GM06990 (cell line): ENCODE data around the gene TTLL10.

Experiments
- DNase-seq: peaks from one replicate; pipeline ENCODE4 v3.0.0-alpha.2; 2011; ENCODE audit not compliant: insufficient read length; ENCODE audit errors: extremely low read depth
- H3K27me3 ChIP-seq: replicated peaks from 2 replicates; pipeline ENCODE4 v1.6.0; 2011; ENCODE audit warnings: low read length; ENCODE audit not compliant: control insufficient read depth, insufficient read depth
- H3K36me3 ChIP-seq: 2 replicates; pipeline ENCODE4 v1.5.1; 2011; ENCODE audit warnings: low read length; ENCODE audit not compliant: control insufficient read depth, insufficient read depth
- H3K4me3 ChIP-seq: replicated peaks from 2 replicates; pipeline ENCODE4 v1.5.1; 2011; ENCODE audit warnings: low read depth, mild to moderate bottlenecking, control low read depth, low read length
- TF ChIP-seq, protein P1 (sequence below): IDR thresholded peaks from 2 replicates; pipeline ENCODE4 v1.5.1; 2011; ENCODE audit warnings: low read length, control low read depth, mild to moderate bottlenecking, inconsistent platforms; ENCODE audit not compliant: insufficient read depth, poor library complexity, severe bottlenecking

TTLL10 gene, protein sequence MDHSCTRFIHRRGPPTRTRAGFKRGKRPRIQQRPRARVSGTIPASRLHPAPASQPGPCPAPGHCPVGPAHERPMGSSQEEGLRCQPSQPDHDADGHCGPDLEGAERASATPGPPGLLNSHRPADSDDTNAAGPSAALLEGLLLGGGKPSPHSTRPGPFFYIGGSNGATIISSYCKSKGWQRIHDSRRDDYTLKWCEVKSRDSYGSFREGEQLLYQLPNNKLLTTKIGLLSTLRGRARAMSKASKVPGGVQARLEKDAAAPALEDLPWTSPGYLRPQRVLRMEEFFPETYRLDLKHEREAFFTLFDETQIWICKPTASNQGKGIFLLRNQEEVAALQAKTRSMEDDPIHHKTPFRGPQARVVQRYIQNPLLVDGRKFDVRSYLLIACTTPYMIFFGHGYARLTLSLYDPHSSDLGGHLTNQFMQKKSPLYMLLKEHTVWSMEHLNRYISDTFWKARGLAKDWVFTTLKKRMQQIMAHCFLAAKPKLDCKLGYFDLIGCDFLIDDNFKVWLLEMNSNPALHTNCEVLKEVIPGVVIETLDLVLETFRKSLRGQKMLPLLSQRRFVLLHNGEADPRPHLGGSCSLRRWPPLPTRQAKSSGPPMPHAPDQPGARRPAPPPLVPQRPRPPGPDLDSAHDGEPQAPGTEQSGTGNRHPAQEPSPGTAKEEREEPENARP

DNA sequence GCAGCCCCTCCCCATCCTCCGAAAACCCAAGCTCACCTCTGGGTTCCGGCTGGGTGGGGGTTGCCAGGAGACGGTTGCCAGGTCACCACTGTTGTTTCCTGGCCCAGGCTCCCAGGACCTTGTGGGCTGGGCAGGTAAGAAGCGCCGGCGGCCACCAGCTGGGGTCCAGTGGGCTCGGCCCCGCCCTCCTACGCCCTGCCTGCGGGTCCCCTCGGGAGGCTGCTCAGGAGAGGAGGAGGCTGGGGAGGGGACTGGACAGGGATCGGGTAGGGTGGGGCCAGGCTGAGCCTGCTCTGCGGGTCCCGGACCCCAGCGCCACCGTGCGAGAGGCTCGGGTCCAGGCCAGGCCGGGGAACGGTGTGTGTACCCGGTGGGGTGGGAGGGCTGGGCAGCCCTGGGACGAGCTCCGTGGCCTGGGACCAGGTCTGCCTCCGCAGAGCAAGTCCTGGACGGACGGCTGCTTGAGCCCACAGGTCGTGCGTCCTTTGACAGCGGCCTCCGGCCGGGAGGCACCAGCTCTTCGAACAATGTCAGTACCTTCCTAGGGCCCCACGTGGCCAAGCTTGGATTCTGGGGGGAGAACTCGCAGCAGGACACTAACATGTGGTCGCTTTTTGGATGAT, at the start of gene TTLL10:
Gene TTLL10, plus strand, starts transcription at position 88 of the 623 bp plus-strand sequence. CDS start 5,336 bp downstream, outside the sequence.
- H3K36me3 ChIP-seq: no peaks in the 10 kb centered on the region
- TF ChIP-seq, protein P1, sequence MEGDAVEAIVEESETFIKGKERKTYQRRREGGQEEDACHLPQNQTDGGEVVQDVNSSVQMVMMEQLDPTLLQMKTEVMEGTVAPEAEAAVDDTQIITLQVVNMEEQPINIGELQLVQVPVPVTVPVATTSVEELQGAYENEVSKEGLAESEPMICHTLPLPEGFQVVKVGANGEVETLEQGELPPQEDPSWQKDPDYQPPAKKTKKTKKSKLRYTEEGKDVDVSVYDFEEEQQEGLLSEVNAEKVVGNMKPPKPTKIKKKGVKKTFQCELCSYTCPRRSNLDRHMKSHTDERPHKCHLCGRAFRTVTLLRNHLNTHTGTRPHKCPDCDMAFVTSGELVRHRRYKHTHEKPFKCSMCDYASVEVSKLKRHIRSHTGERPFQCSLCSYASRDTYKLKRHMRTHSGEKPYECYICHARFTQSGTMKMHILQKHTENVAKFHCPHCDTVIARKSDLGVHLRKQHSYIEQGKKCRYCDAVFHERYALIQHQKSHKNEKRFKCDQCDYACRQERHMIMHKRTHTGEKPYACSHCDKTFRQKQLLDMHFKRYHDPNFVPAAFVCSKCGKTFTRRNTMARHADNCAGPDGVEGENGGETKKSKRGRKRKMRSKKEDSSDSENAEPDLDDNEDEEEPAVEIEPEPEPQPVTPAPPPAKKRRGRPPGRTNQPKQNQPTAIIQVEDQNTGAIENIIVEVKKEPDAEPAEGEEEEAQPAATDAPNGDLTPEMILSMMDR: no peak
- H3K27me3 ChIP-seq: no peaks in the 10 kb centered on the region; the same call in 1 of the 2 replicates
- no peak within 1 kb of the TSS for H3K4me3 ChIP-seq
- peak; percentile 45 for DNase-seq

DNA sequence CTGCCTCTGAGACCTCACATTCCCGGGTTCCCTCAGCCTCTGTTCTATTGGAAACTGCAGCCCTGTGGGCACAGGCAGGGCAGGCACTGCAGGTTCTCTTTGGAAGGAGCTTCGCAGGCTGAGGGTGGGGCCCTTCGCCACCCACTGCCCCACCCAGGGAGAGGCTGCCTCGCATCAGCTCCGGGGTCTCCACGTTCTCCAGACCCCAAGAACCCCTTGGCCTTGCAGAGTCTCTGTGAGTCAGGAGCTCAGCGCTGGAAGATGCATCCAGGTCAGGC, 49.2 kb upstream of the TTLL10 start:
- no peak for DNase-seq
- H3K27me3 ChIP-seq: no peaks in the 10 kb centered on the region; the same call in 1 of the 2 replicates
- TF ChIP-seq, protein P1: no peak
- no peak overlapping the region for H3K4me3 ChIP-seq
- H3K36me3 ChIP-seq: no peaks in the 10 kb centered on the region

DNA sequence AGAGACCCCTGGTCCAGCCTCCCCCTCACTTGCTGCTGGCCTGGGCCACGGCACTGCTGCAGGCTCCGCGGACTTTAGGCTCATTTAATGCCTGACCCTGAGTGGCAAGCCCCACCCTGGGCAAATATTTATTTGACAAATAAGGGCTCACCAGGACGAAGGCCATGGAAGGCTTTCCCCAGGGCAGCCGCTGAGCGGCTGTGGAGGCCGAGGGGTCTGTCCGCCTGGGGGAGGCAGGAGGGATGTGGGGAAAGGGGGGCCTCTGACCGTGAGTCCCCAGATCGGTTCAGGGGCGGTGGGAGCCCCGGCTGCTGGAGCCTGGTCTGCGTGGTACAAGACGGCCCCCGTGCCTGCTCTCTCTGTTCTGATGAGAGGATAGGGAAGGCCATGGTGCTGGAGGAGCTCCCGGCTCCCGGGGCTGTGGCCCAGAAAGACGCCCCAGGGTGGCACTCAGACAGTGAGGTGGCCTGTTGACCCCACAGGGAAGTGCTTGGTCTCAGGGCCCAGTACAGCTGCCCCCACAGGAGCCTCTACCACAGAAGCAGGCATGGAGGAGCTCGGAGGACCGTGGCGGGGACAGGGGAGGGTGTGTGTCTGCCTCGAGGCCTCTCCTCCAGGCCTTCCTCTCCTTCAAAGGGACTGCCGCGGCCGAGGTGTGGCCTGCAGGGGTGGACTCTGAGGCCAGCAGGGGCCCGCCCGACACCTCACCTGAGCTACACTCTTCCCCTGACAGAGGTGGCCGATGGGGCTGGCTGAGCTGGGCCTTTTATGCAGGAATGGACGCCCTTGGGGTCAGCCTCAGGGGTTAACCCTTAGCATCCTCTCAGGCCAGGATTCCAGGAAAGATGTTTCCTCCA, 48.7 kb upstream of the TTLL10 start:
- no peak overlapping the region for H3K4me3 ChIP-seq
- no peak for DNase-seq
- H3K27me3 ChIP-seq: no peaks in the 10 kb centered on the region; the same call in 1 of the 2 replicates
- no peaks in the 10 kb centered on the region for H3K36me3 ChIP-seq
- TF ChIP-seq, protein P1: no peak

DNA sequence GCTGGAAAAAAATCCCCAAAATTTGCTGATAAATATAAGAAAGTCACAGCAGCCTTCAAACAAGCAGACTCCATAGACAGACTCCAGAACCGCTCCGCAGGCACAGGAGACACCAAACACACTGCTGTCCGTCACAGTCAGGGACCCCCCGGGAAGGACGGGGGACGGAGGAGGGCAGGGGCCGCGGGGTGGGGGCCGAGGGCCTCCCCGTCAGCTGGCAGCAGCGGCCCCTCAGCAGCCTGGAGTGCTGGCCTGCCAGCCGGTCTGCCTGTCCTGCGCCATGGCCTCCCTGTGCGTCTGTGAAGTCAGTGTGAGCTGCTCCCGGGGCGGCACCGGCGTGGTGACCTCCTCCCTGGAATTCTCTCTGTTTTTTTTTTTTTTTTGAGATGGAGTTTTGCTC, 47.7 kb upstream of the TTLL10 start:
- no peaks in the 10 kb centered on the region for H3K36me3 ChIP-seq
- TF ChIP-seq, protein P1: no peak
- no peak overlapping the region for H3K4me3 ChIP-seq
- DNase-seq: no peak
- no peaks in the 10 kb centered on the region; the same call in 1 of the 2 replicates for H3K27me3 ChIP-seq

DNA sequence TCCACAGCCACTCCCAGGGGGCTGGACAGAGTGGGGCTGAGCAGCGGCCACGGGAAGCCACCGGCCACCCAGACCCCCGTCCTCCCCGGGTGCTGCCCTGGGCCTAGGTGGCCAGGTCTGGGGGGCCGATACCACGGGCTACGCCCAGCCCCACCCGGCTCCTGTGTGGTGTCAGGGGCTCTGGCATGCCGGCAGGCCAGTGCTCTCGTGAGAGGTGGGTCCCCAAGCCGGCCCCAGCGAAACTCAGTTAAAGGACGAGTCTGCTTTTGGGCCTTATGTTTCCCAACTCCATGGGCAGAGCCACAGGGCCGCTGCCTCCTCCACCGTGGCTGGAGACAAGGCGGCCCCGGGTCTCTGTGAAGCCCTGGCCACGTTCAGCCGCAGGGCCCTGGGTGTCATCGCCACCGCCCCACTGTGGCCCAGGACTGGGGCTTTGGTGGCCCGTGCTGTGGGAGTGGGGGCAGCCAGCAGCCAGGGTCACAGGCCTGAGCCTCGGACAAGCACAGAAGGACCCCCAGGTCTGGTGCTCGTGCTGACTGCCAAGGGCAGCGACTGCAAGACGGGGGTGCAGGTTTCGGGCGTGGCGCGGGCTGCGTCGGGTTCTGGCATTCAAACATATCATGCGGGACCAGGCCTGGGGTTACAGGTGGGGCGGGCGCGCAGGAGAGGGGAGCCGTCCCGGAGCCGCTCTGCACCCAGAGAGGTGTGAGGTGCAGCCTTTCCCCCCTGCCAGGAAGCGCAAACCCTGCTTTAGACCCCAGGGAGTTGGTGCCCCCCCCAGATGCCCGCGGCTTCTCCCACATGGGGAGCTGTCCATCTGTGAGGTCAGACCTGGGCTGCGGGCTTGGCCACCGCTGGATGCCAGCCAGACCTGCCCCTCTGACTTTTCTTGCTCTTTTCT, 45.9 kb upstream of the TTLL10 start:
- H3K36me3 ChIP-seq: no peaks in the 10 kb centered on the region
- TF ChIP-seq, protein P1: no peak
- no peak overlapping the region for H3K4me3 ChIP-seq

More for the DNA sequence above, 45.9 kb upstream of the TTLL10 start:
- no peaks in the 10 kb centered on the region; the same call in 1 of the 2 replicates for H3K27me3 ChIP-seq
- no peak for DNase-seq
